Measurements from ENCODE around the gene ANKRD34C.

ANKRD34C gene

GRCh38 chr15:79244876-79245275 lies 37.6 kb upstream of the ANKRD34C start:
- Histone ChIP-seq H3K4me3 (ENCODE audit: low read depth, low read length) (no peak overlapping the region), H3K9me3 (ENCODE audit: control insufficient read depth, insufficient read depth, low read depth, low read length) (no peaks in the 10 kb centered on the region), H3K36me3 (ENCODE audit: control insufficient read depth in 2 of 2, insufficient read depth in 1 of 2, low read length in 2 of 2) (no peaks in the 10 kb centered on the region), H3K27ac (ENCODE audit: extremely low read depth, low read depth, low read length) (no peak overlapping the region), H3K4me1 (ENCODE audit: control insufficient read depth, insufficient read depth, low read length) (no peaks in the 10 kb centered on the region)
- ChIA-PET POLR2A (no interaction called here), CTCF (interaction anchor here (0.8 kb wide), 1 partner anchor 88 kb away, joined by 3 read pairs; no protein-coding TSS in a partner anchor)
- TF ChIP-seq ZBTB21 (tag by site-specific recombination; IDR thresholded peaks at IDR 0.05) (no peak), ZNF341 (tag by site-specific recombination; IDR thresholded peaks at IDR 0.05; ENCODE audit: low read depth) (no peak), ZNF274 (IDR thresholded peaks at IDR 0.05; ENCODE audit: low read length) (no peak), ZNF274 (tag by site-specific recombination; IDR thresholded peaks at IDR 0.05; ENCODE audit: borderline replicate concordance) (no peak)

DNA sequence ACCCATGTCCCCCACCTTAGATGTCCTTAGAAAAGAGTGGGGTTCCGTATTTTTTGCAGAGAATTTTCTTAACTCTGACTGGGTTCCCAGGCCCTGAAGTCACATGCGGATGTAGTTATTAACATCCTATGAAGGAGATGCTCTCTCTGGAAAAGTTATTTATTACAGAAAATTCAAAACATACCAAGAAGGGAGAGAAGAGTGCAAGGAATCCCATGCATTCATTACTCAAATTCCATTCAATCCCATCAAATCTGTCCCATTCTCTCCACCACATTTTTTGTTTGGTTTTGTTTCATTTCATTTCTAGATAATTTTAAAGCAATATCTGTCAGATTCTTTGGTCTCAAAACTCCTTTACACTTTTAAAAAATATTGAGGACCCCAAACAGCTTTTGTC lies 34.3 kb upstream of the ANKRD34C start:
- H3K9me3 ChIP-seq (ENCODE audit: control insufficient read depth, insufficient read depth, low read depth, low read length), result no peaks in the 10 kb centered on the region
- CTCF ChIA-PET, result interaction anchor here (0.6 to 0.8 kb wide), 3 partner anchors 12 to 226 kb away, joined by 3 read pairs; no protein-coding TSS in a partner anchor
- no peak overlapping the region for H3K27ac ChIP-seq (ENCODE audit: extremely low read depth, low read depth, low read length)
- H3K4me1 ChIP-seq (ENCODE audit: control insufficient read depth, insufficient read depth, low read length), result no peaks in the 10 kb centered on the region
- POLR2A ChIA-PET, result no interaction called here
- TF ChIP-seq ZNF791 (tag by site-specific recombination; IDR thresholded peaks at IDR 0.05) (no peak), ZNF335 (tag by site-specific recombination; conservative IDR thresholded peaks at IDR 0.05) (no peak), MYNN (tag by site-specific recombination; IDR thresholded peaks at IDR 0.05; ENCODE audit: borderline replicate concordance) (no peak)
- H3K4me3 ChIP-seq (ENCODE audit: low read depth, low read length), result no peak overlapping the region
- no peaks in the 10 kb centered on the region for H3K36me3 ChIP-seq (ENCODE audit: control insufficient read depth in 2 of 2, insufficient read depth in 1 of 2, low read length in 2 of 2)

DNA sequence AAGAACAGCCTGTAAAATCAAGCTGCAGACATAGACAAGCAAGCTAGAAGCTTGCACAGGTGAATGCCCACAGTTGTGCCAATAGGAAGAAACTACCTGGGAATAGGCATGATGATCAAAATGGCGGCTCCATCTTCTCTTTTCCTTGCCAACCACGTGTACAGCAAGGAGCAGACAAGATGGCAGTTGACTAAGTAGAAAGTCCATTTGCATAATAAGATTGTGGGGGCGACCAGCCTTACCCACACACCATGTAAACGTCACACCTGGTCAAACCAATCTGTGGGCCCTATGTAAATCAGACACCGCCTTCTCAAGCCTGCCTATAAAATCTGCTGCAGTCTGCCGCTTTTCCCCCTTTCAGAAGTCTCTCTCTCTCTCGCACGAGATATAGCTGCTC lies 25.1 kb upstream of the ANKRD34C start:
- H3K4me3 ChIP-seq (ENCODE audit: low read depth, low read length), result no peak overlapping the region
- H3K9me3 ChIP-seq (ENCODE audit: control insufficient read depth, insufficient read depth, low read depth, low read length), result no peaks in the 10 kb centered on the region
- H3K36me3 ChIP-seq (ENCODE audit: control insufficient read depth in 2 of 2, insufficient read depth in 1 of 2, low read length in 2 of 2), result no peaks in the 10 kb centered on the region
- CTCF ChIA-PET, result no interaction called here
- H3K4me1 ChIP-seq (ENCODE audit: control insufficient read depth, insufficient read depth, low read length), result no peaks in the 10 kb centered on the region
- POLR2A ChIA-PET, result no interaction called here
- no peak overlapping the region for H3K27ac ChIP-seq (ENCODE audit: extremely low read depth, low read depth, low read length)
- TF ChIP-seq PBX3 (CRISPR knock-in tag; IDR thresholded peaks at IDR 0.05) (no peak), ZNF214 (tag by site-specific recombination; IDR thresholded peaks at IDR 0.05; ENCODE audit: borderline replicate concordance) (no peak), ZNF16 (tag by site-specific recombination; IDR thresholded peaks at IDR 0.05; ENCODE audit: low read depth) (no peak), ZNF561 (tag by site-specific recombination; IDR thresholded peaks at IDR 0.05; ENCODE audit: borderline replicate concordance) (no peak)
- TF ChIP-seq, protein P1, sequence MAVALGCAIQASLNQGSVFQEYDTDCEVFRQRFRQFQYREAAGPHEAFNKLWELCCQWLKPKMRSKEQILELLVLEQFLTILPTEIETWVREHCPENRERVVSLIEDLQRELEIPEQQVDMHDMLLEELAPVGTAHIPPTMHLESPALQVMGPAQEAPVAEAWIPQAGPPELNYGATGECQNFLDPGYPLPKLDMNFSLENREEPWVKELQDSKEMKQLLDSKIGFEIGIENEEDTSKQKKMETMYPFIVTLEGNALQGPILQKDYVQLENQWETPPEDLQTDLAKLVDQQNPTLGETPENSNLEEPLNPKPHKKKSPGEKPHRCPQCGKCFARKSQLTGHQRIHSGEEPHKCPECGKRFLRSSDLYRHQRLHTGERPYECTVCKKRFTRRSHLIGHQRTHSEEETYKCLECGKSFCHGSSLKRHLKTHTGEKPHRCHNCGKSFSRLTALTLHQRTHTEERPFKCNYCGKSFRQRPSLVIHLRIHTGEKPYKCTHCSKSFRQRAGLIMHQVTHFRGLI (tag by site-specific recombination; IDR thresholded peaks at IDR 0.05), result no peak

DNA sequence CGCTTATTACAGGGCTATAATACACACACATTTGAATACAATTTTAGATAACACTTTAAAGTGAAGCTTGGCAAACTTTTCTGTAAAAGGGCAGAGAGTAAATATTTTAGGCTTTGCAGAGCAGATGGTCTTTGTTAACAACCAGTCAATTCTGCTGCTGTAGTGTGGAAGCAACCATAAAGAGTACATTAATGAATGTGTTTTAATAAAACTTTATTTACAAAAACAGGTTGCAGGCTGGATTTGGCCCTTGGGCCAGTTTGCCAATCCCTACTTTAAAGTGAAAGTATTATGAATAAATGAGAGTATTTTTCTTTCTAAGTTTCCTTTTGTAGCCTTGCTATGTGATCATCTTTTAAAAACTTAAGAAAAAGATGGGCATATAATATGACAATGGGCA lies 20.7 kb upstream of the ANKRD34C start:
- H3K4me1 ChIP-seq (ENCODE audit: control insufficient read depth, insufficient read depth, low read length), result no peaks in the 10 kb centered on the region
- H3K27ac ChIP-seq (ENCODE audit: extremely low read depth, low read depth, low read length), result no peak overlapping the region
- no peak for TF ChIP-seq GLI2 (tag by site-specific recombination; IDR thresholded peaks at IDR 0.05; ENCODE audit: borderline replicate concordance, low read depth)
- TF ChIP-seq, protein P2, sequence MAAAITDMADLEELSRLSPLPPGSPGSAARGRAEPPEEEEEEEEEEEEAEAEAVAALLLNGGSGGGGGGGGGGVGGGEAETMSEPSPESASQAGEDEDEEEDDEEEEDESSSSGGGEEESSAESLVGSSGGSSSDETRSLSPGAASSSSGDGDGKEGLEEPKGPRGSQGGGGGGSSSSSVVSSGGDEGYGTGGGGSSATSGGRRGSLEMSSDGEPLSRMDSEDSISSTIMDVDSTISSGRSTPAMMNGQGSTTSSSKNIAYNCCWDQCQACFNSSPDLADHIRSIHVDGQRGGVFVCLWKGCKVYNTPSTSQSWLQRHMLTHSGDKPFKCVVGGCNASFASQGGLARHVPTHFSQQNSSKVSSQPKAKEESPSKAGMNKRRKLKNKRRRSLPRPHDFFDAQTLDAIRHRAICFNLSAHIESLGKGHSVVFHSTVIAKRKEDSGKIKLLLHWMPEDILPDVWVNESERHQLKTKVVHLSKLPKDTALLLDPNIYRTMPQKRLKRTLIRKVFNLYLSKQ (tag by site-specific recombination; IDR thresholded peaks at IDR 0.05; ENCODE audit: borderline replicate concordance), result no peak
- H3K36me3 ChIP-seq (ENCODE audit: control insufficient read depth in 2 of 2, insufficient read depth in 1 of 2, low read length in 2 of 2), result no peaks in the 10 kb centered on the region
- H3K9me3 ChIP-seq (ENCODE audit: control insufficient read depth, insufficient read depth, low read depth, low read length), result no peaks in the 10 kb centered on the region
- POLR2A ChIA-PET, result no interaction called here
- CTCF ChIA-PET, result interaction anchor here (0.7 to 1.4 kb wide), 2 partner anchors 33 to 77 kb away, joined by 4 read pairs; no protein-coding TSS in a partner anchor
- no peak overlapping the region for H3K4me3 ChIP-seq (ENCODE audit: low read depth, low read length)
